GM20000 (cell line): Measurements from ENCODE around the gene TMPRSS4.

Experiments
- DNase-seq: peaks from one replicate; pipeline ENCODE4 v3.0.0; 2012; ENCODE audit warnings: low spot score
- TF ChIP-seq, protein P1 (sequence below): IDR thresholded peaks from 2 replicates; pipeline ENCODE4 v1.5.1; 2012; ENCODE audit warnings: mild to moderate bottlenecking, control low read depth; ENCODE audit errors: extremely low read depth, missing control alignments

The TMPRSS4 gene

DNA sequence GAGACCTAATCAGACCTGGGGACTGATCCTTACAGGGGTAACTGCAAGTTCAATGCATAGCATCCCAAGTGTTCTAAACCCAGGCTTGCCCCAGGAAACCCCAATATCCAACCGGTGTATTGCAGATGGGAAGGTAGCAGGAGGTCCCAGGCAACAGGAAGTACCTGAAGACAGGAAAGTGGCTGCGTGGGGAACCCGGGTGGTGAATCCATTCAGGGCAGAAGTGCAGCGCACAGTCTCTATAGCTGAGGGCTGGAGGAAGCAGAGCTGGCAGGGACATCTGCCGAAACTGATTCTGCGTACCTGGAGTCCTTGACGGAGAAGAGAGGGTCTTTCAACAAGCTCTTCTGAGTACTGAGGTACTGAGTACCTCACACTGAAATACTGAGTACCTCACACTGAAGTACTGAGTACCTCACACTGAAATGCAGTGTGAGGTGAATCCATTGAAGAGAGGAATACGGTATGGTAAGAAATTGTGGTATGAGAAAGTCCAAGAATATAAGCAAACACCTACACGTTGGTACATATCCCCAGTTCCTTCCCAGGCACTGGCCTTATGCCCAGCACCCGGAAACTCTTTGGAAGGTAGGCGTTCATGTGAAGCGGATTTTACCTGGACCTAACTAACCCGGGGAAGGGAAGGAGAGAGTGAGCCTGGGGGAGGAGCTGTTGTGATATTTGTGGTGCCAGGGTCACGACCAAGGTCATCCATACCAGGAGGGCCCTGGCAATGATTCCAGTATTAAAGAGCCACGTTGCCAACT is 55.7 kb downstream of the TMPRSS4 start:
- no peak for DNase-seq
- TF ChIP-seq, protein P1, sequence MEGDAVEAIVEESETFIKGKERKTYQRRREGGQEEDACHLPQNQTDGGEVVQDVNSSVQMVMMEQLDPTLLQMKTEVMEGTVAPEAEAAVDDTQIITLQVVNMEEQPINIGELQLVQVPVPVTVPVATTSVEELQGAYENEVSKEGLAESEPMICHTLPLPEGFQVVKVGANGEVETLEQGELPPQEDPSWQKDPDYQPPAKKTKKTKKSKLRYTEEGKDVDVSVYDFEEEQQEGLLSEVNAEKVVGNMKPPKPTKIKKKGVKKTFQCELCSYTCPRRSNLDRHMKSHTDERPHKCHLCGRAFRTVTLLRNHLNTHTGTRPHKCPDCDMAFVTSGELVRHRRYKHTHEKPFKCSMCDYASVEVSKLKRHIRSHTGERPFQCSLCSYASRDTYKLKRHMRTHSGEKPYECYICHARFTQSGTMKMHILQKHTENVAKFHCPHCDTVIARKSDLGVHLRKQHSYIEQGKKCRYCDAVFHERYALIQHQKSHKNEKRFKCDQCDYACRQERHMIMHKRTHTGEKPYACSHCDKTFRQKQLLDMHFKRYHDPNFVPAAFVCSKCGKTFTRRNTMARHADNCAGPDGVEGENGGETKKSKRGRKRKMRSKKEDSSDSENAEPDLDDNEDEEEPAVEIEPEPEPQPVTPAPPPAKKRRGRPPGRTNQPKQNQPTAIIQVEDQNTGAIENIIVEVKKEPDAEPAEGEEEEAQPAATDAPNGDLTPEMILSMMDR, result no peak

DNA sequence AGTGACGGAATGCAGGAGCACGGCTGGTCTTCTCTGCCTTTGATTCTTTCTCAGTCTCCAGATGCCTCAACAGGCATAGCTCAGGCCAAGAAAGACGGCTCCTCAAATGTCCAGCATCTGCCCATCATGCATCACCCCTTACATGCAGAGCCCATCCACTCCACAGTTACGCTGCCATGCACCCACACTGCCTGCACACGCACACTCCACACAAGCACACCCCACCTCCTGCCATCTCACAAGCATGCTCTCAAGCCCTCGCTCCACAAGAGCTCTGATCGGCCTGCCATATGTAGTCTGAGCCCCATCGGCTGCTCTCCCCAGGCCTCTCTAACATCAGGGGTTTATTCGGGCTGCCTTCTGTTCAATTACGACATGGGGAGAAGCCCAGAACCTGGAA is 56.9 kb downstream of the TMPRSS4 start:
- TF ChIP-seq, protein P1, result no peak
- DNase-seq, result no peak

DNA sequence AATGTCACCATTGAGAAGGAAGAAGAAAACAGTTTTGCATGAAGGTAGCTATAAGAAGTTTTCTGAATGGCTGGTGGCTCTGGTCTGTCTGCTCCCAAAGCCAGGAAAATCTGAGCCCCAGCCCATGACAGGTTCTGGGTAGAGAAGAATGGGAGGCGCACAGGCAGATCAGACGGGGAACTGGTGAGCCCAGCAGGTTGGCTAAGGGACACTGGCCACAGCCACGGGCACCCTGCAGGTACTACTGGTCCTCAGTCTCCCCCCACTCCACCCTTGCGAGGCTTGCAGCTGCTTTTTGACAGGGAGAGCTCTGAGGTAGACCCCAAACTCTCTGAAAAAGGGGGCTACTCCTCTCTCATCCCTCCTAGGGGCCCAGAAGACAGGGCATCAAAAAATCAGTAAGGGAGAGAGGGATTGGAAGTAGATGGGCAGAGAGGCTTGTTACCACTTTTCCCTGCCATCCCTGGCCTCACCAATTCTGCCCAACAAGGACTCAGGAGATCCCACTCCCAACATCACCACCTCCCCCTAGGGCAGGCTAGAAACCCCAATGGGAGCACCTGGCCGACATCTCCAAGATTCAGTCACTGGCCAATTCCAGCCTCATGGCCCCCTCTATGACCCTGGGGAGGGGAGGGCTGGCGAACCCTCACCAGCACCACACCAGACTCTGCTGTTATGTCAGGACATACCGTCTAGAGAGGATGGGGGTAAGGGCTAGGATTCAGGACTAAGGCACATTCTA is 58.3 kb downstream of the TMPRSS4 start:
- TF ChIP-seq, protein P1, result no peak

DNA sequence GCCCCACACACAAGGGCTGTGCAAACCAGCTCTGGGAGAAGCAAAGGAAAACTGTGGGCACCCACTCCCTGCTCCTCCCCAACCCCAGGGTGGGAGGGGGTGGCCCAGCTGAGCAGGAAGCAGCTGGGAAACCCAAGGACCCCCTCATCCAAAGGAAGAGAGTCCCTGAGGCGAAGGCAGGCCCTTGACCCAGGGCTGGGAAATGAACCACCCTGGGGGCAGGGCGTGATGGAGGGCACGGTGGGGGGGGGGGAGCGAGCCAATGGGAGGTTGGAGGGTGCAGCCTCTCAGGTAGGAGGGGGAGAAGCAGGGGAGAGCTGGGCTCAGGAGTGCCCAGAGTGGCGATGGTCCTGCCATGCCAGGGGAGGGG is 58.9 kb downstream of the TMPRSS4 start:
- TF ChIP-seq, protein P1, result no peak
- no peak for DNase-seq

More for the DNA sequence above, 58.3 kb downstream of the TMPRSS4 start:
- no peak for DNase-seq

DNA sequence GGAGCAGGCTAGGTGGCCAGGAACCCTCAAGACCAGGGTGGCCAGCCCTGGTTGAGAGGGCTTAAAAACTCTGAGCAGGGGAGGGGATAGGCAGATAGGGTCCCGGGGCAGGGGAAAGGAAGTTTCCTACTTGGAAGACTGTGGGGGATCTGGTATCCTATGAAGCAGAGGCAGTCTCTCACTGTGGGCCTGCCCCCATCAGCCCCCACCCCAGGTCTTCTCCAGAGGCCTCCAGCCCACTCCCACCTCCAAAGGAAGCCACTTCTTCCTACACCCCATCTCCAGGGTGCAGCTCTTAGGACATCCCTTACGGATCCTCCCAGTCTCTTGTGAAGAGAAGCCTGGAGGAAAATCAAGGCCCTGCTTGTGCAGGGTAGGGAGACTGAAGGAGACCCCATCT is 59.5 kb downstream of the TMPRSS4 start:
- TF ChIP-seq, protein P1, result no peak
- DNase-seq, result no peak

DNA sequence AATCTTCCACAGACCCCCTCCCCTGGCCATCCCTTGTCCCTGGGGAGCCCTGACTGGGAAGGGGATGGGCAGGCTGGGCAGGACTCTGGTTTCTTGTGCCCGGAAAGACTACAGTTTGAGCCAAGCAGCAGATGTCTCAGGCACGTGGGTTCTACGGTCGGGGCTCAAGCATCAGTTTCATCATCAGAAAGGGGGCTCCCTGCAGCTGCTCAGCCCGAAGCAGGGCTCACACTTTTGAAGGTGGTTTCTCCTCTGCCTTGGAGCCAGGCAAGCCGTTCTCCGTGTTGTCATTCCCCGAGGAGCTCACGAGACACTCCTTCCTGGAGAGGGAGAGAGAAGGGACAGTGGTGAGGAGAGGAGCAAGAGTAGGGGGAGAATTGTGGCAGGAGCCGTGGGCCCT is 59.9 kb downstream of the TMPRSS4 start:
- DNase-seq, result no peak
- TF ChIP-seq, protein P1, result no peak

DNA sequence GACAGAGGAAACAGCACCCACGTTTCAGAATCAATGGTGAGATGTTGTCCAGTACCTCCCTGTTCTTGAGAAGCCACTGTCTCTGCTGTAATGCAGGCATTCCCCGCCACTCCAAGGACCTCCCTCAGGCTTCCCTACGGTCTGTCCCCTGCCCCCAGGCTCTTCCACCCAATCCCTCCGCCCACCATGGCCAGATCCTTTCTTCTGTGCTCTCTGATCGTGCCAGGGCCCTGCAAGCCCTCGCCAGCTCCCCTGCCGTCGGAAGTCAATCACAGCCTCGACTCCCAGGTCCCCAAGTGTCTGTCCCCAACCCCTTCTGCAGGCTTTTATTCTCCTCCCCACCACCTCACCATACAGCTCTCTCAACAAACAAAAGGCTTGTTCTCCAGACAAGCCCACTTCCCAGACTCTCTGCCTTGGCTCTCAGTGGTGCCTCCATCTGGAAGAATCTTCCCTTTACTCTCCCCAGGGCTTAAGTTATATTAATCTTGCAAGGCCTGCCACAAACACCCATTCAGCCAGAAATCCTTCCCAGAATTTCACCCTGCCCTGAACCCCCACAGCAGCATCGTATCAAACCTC is 62.1 kb downstream of the TMPRSS4 start:
- no peak for DNase-seq
- TF ChIP-seq, protein P1, result no peak
